ENCODE results near the gene EIF4ENIF1. TPM values are rescaled to one million over a fixed set of nuclear protein-coding genes. Genes with fewer than 3 reads are reported as not detected.

The EIF4ENIF1 gene
- total RNA-seq, 1 donor from 2014 or later = 29.0 TPM

- DNase-seq = no peak
- Histone ChIP-seq H3K4me3 (peak overlapping the region; percentile 87), H3K9me3 (replicated peaks) (no peaks in the 10 kb centered on the region), H3K27me3 (ENCODE audit: low read depth) (no peaks in the 10 kb centered on the region), H3K27ac (replicated peaks) (peak overlapping the region; percentile 92), H3K4me1 (peaks cover 31% of the 10 kb centered on the region), H3K36me3 (peaks cover 43% of the 10 kb centered on the region)
- no peak for TF ChIP-seq CTCF (IDR thresholded peaks at IDR 0.05; ENCODE audit: borderline replicate concordance)
- intact Hi-C loops (cut with micrococcal nuclease) = no loop called here
Observed at GRCh38 chr22:31400023-31400397, 89.6 kb downstream of the EIF4ENIF1 start.

- H3K4me1 ChIP-seq = peaks cover 31% of the 10 kb centered on the region
- intact Hi-C loops (cut with micrococcal nuclease) = no loop called here
- H3K36me3 ChIP-seq = peaks cover 37% of the 10 kb centered on the region
- peak; percentile 98 for DNase-seq
- peak within 1 kb of the TSS; percentile 92 for H3K27ac ChIP-seq (replicated peaks)
- no peaks in the 10 kb centered on the region for H3K9me3 ChIP-seq (replicated peaks)
- peak; percentile 35 for TF ChIP-seq CTCF (IDR thresholded peaks at IDR 0.05; ENCODE audit: borderline replicate concordance)
- H3K27me3 ChIP-seq (ENCODE audit: low read depth) = no peaks in the 10 kb centered on the region
- H3K4me3 ChIP-seq = peak within 1 kb of the TSS; percentile 87
Observed at GRCh38 chr22:31399211-31400022, 90.2 kb downstream of the EIF4ENIF1 start, which contains the start of gene DRG1. Gene DRG1 (plus strand): TSS chr22:31399604. CDS start chr22:31399684, 80 bp downstream.

GRCh38 chr22:31398231-31398630 lies 91.4 kb downstream of the EIF4ENIF1 start:
- Histone ChIP-seq H3K9me3 (replicated peaks) (no peaks in the 10 kb centered on the region), H3K36me3 (peaks cover 26% of the 10 kb centered on the region), H3K27me3 (ENCODE audit: low read depth) (no peaks in the 10 kb centered on the region), H3K4me1 (peaks cover 31% of the 10 kb centered on the region), H3K4me3 (no peak overlapping the region), H3K27ac (replicated peaks) (no peak overlapping the region)
- DNase-seq = no peak
- TF ChIP-seq CTCF (IDR thresholded peaks at IDR 0.05; ENCODE audit: borderline replicate concordance) = no peak
- intact Hi-C loops (cut with micrococcal nuclease) = no loop called here

- intact Hi-C loops (cut with micrococcal nuclease) = no loop called here
- no peak for TF ChIP-seq CTCF (IDR thresholded peaks at IDR 0.05; ENCODE audit: borderline replicate concordance)
- Histone ChIP-seq H3K27ac (replicated peaks) (no peak overlapping the region), H3K4me3 (no peak overlapping the region), H3K9me3 (replicated peaks) (no peaks in the 10 kb centered on the region), H3K36me3 (no peaks in the 10 kb centered on the region), H3K27me3 (ENCODE audit: low read depth) (no peaks in the 10 kb centered on the region), H3K4me1 (peaks cover 7% of the 10 kb centered on the region)
- DNase-seq = no peak
Observed at GRCh38 chr22:31394326-31394725, 95.3 kb downstream of the EIF4ENIF1 start.

GRCh38 chr22:31393893-31394292 lies 95.7 kb downstream of the EIF4ENIF1 start:
- H3K36me3 ChIP-seq = no peaks in the 10 kb centered on the region
- DNase-seq = no peak
- no peak overlapping the region for H3K27ac ChIP-seq (replicated peaks)
- no peak for TF ChIP-seq CTCF (IDR thresholded peaks at IDR 0.05; ENCODE audit: borderline replicate concordance)
- H3K4me3 ChIP-seq = no peak overlapping the region
- no peaks in the 10 kb centered on the region for H3K27me3 ChIP-seq (ENCODE audit: low read depth)
- intact Hi-C loops (cut with micrococcal nuclease) = no loop called here
- no peaks in the 10 kb centered on the region for H3K9me3 ChIP-seq (replicated peaks)
- peaks cover 4% of the 10 kb centered on the region for H3K4me1 ChIP-seq

Other genes starting within 250 kb of the EIF4ENIF1 start
- 11.1 TPM for gene PIK3IP1, start 197.4 kb downstream of the EIF4ENIF1 start, total RNA-seq
- gene PATZ1, start 143.5 kb downstream of the EIF4ENIF1 start, total RNA-seq = 13.2 TPM
- gene DRG1, start 90.2 kb downstream of the EIF4ENIF1 start, total RNA-seq = 58.0 TPM
- 6.8 TPM for gene SFI1, start 6.7 kb upstream of the EIF4ENIF1 start, total RNA-seq
- gene PISD, start 172.4 kb upstream of the EIF4ENIF1 start, total RNA-seq = 18.1 TPM

All from left ventricle myocardium inferior (tissue), 1 donor.